Measurements from ENCODE around the gene NAT8L.
A peak's percentile ranks its signal among the peaks of the same experiment; 100 is the strongest.

The NAT8L gene

DNA sequence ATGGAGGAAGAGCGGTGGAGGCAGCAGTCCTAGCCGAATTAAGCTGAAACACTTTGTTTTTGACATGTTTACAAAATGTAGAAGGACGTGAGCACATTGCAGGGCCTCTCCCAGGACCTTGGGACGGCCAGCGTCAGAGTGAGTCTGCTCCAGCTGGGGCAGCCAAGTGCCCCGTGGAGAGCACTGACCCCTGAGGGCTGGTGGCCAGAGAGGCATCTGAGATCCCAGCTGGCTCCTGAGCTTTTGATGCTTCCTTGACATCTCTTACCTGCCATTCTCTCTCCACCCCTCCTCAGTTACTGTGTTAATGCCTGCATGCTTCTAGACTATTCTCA lies 24.7 kb downstream of the NAT8L start:
- no peak for DNase-seq
- Mint-ChIP-seq H3K27ac (no peak overlapping the region), H3K4me1 (ENCODE audit: low read depth) (no peaks in the 10 kb centered on the region), H3K4me3 (no peak overlapping the region), H3K9me3 (peaks cover 2% of the 10 kb centered on the region), H3K27me3 (no peaks in the 10 kb centered on the region), H3K36me3 (ENCODE audit: low read depth) (no peaks in the 10 kb centered on the region)

DNA sequence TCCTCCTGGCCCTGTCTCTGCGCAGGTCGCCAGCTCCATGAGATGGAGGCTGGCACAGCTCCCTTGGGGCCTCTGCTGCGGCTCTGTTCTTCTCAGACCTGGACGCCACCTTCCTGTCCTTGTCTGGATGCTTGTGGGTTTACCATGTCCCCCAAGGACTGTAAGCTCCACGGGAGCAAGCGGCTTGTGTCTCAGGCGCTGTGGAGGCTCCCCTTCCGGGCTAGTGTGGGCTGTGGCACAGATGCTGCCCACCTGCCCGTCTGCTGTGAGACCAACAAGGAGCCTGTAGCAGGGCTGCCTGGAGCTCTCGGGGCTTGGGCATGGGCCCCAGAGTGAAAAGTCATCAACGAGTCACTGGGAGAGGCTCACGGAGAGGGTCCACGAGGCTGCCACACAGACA lies 25.2 kb downstream of the NAT8L start:
- DNase-seq = peak; percentile 8
- Mint-ChIP-seq H3K4me1 (ENCODE audit: low read depth) (no peaks in the 10 kb centered on the region), H3K27ac (no peak overlapping the region), H3K9me3 (peaks cover 2% of the 10 kb centered on the region), H3K27me3 (no peaks in the 10 kb centered on the region), H3K4me3 (no peak overlapping the region), H3K36me3 (ENCODE audit: low read depth) (no peaks in the 10 kb centered on the region)

DNA sequence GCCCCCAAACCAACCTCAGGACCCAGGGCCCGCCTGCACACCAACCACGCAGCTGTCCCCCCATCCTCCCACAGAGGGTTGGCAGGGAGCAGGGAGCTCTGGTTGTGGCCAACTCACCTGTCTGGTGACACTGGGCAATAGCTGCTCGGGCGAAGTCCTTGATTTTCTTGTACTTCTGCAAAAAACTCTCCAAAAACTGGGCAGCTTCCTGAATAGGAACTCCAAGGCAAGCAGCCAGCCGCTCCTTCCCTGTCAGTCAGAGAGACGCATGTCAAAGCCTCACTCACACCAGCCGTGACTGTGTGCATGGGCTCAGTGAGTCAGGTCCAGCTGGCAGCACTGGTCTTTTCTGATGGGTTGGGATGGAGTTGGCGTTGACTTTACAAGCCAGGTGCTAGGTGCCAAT lies 26.4 kb downstream of the NAT8L start:
- no peak for DNase-seq
- H3K9me3 Mint-ChIP-seq = peaks cover 2% of the 10 kb centered on the region
- H3K36me3 Mint-ChIP-seq (ENCODE audit: low read depth) = no peaks in the 10 kb centered on the region
- no peak overlapping the region for H3K27ac Mint-ChIP-seq
- H3K27me3 Mint-ChIP-seq = no peaks in the 10 kb centered on the region
- no peak overlapping the region for H3K4me3 Mint-ChIP-seq
- no peaks in the 10 kb centered on the region for H3K4me1 Mint-ChIP-seq (ENCODE audit: low read depth)

DNA sequence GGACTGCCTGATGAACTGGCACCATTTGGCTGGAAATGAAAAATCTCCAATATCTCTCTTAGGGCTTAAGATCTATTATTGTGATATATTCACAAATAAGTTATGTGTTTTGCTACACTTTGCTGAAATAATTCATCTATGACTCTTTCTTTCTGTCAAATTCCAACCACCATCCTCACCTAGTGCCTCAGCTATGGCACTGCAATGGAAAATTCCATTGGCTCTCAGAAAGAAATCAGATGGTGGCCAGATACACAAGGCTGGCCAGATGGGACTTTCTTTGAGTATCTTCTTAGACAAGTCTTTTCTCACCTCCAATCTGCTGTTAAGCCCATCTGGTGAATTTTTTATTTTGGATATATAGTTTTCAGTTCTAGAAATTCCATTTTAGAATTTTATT lies 28.0 kb downstream of the NAT8L start:
- no peak overlapping the region for H3K4me3 Mint-ChIP-seq
- peaks cover 2% of the 10 kb centered on the region for H3K9me3 Mint-ChIP-seq
- DNase-seq = no peak
- no peaks in the 10 kb centered on the region for H3K27me3 Mint-ChIP-seq
- H3K36me3 Mint-ChIP-seq (ENCODE audit: low read depth) = no peaks in the 10 kb centered on the region
- H3K4me1 Mint-ChIP-seq (ENCODE audit: low read depth) = no peaks in the 10 kb centered on the region
- no peak overlapping the region for H3K27ac Mint-ChIP-seq

DNA sequence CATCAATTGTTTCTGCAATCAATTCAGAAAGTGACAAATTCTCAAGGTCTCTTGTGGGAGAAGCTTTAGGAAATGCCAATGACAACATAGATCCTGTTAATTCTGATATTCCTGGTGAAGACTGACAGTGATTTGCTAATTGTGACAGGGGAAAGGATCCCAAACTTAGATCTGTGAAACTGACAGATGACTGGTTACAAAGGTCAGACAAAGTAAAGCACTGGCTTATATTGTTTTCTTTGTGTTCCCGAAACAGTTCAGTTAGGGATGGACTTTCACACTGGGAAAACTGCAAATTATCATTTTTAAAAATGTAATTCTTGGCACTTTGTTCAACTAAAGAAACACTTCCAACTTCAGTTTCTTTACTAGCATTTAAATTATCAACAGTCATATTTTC lies 30.1 kb downstream of the NAT8L start:
- H3K4me1 Mint-ChIP-seq (ENCODE audit: low read depth) = no peaks in the 10 kb centered on the region
- no peaks in the 10 kb centered on the region for H3K36me3 Mint-ChIP-seq (ENCODE audit: low read depth)
- H3K4me3 Mint-ChIP-seq = no peak overlapping the region
- no peaks in the 10 kb centered on the region for H3K27me3 Mint-ChIP-seq
- no peak for DNase-seq
- H3K9me3 Mint-ChIP-seq = peaks cover 2% of the 10 kb centered on the region
- no peak overlapping the region for H3K27ac Mint-ChIP-seq

DNA sequence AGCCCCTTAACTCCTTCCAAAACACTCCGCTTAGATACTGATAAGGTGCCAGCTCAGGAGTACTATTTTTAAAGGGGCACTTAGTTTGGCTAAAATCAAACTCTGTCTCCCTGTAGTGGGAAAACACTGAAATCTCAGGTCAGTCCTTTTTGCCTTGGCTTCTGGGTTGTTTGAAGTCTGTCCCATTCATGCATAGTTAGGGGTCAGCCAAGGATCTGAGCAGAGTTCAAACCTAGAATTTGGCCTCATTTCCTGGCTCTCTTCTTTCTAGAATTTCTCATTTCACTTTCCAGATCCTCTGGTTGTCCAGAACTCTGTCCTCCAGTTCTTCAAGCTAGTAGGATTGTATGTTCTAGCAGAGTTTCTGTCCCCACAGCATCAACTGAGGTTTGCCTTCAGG lies 31.5 kb downstream of the NAT8L start:
- H3K36me3 Mint-ChIP-seq (ENCODE audit: low read depth) = no peaks in the 10 kb centered on the region
- H3K27me3 Mint-ChIP-seq = no peaks in the 10 kb centered on the region
- no peak overlapping the region for H3K27ac Mint-ChIP-seq
- no peak overlapping the region for H3K4me3 Mint-ChIP-seq
- H3K9me3 Mint-ChIP-seq = peaks cover 2% of the 10 kb centered on the region
- no peak for DNase-seq
- no peaks in the 10 kb centered on the region for H3K4me1 Mint-ChIP-seq (ENCODE audit: low read depth)

DNA sequence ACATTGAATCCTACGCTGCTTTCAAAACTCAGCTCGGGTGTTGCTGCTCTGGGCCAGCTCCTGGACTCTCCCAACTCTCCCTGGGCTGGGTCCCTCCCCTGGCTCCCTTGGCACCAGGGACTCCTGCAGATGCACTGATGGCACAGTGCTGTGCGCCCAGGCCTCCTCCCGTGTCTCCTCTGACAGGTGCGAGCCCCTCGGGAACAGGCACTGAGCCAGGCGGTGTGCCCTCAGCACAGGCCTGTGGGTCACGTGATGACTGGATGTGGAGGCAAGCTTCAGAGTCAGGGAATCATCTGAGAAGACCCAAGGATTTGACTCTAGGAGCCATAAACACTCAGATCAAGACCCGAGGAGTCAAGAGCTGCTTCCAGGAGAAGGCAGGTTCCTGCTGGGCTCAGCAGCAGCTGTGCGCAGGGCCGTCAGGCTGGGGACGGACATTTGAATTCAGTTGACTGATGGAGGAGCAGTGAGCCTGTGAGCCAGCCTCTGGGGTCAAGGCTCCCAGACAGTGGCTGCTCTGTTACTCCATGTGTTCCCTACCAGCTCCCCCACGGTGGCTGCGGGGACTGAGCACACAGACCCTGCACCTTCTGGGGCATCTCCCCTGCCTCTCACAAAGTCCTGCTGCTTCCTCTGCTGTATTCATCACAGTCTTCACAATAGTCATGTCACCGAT lies 33.0 kb downstream of the NAT8L start:
- Mint-ChIP-seq H3K27me3 (peaks cover 3% of the 10 kb centered on the region), H3K27ac (no peak overlapping the region), H3K4me3 (no peak overlapping the region), H3K4me1 (ENCODE audit: low read depth) (no peaks in the 10 kb centered on the region), H3K9me3 (peaks cover 9% of the 10 kb centered on the region), H3K36me3 (ENCODE audit: low read depth) (no peaks in the 10 kb centered on the region)
- DNase-seq = no peak

DNA sequence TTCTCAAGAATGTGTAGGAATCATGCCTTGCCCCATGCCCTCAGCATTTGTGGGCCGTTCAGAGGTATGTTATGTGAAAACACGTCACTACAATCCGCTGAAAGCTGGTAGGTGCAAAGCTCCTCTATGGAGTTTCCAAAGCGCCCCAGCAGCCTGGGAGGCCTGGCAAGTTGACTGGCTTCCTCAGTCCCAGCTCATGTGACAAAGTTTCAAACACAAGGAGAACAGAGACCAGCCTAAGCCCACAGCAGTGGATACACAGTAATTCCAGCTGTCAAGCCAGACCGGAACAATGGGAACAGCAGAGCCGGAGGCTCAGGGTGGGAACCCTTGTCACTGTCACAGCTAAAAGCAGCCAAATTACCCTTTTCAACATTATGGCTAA lies 33.5 kb downstream of the NAT8L start:
- Mint-ChIP-seq H3K36me3 (ENCODE audit: low read depth) (no peaks in the 10 kb centered on the region), H3K9me3 (peaks cover 7% of the 10 kb centered on the region), H3K27me3 (peaks cover 3% of the 10 kb centered on the region), H3K4me3 (no peak overlapping the region), H3K27ac (no peak overlapping the region), H3K4me1 (ENCODE audit: low read depth) (no peaks in the 10 kb centered on the region)
- DNase-seq = no peak

DNA sequence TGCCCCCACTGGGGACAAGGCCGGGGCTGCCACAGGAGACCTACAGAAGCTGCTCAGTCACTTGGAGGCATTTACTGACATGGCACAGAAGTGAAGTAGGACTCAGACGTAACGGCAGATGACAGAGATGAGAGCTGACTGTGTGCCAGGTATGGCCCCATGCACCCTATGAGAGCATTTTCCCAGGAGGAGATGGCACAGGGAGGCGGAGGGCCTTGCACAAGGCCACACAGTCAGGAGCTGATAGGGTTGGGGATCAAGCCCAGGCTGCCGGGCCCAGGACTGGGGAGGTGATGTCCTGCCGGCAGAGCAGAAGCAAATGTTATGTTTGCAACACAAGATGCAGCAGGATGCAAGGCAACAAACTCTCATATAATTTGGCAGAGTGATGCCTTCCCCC lies 34.1 kb downstream of the NAT8L start:
- Mint-ChIP-seq H3K27ac (no peak overlapping the region), H3K9me3 (peaks cover 7% of the 10 kb centered on the region), H3K4me3 (no peak overlapping the region), H3K27me3 (peaks cover 3% of the 10 kb centered on the region), H3K36me3 (ENCODE audit: low read depth) (no peaks in the 10 kb centered on the region), H3K4me1 (ENCODE audit: low read depth) (no peaks in the 10 kb centered on the region)
- no peak for DNase-seq

DNA sequence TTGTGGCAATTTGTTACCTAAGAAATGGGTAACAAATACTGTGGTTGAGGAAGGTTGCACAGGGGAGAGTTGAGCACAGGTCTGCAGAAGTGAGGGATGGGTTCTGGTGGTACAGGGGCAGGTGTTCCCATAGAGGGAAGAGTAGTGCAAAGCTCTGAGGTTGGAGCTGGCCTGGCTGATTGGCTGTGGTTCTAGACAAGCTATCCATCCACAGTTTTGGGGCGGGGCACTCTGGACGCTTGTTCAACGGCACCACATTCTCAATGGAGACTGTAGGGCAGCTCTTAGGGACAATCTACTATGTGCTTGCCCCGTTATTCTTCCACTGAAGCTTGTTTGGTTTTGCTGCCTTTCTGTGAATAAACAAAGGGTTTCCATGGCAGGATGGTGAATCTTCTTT lies 35.4 kb downstream of the NAT8L start:
- no peaks in the 10 kb centered on the region for H3K4me1 Mint-ChIP-seq (ENCODE audit: low read depth)
- peaks cover 7% of the 10 kb centered on the region for H3K9me3 Mint-ChIP-seq
- no peak overlapping the region for H3K27ac Mint-ChIP-seq
- no peaks in the 10 kb centered on the region for H3K36me3 Mint-ChIP-seq (ENCODE audit: low read depth)
- no peak for DNase-seq
- no peak overlapping the region for H3K4me3 Mint-ChIP-seq
- H3K27me3 Mint-ChIP-seq = peaks cover 6% of the 10 kb centered on the region

DNA sequence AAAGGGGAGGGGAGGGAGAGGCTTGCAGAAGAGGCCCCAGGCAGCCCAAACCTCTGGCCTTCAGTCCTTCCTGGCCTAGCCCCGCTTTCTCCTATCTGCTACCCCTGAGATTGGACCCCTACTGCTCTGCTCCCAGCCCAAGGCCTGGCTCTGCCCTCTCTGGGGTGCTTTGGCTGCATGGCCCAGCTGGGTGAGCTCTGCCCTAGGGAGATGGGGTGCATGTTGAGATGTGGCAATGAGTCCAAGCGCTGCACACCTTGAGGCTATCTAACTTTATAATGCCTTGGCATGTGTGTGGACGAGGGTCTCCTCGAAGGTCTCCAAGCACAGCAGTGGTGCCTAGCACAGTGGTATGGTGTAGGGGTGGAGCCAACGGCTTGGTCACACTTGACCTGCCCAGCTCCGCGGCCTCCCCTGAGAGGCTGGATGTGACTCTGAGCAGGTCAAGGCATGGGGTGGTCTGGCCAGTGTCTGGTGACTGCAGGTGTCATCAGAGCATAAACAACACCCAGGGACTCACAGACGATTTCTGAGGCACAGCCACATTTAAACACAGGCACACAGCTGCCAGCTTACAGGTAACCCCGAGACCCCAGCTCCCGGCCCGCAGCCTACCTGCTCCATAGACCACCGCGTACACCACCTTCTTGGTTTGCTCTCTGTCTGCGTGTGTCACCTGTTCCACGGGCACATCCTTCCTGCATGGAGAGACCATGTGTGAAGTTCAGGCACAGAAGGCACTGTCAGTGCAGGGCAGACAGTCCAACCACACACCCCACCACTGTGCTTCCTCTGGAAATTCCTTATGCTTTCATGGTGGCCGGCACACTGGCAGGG lies 36.3 kb downstream of the NAT8L start:
- Mint-ChIP-seq H3K36me3 (ENCODE audit: low read depth) (no peaks in the 10 kb centered on the region), H3K27ac (no peak overlapping the region), H3K4me3 (no peak overlapping the region), H3K4me1 (ENCODE audit: low read depth) (no peaks in the 10 kb centered on the region), H3K9me3 (peaks cover 7% of the 10 kb centered on the region), H3K27me3 (peaks cover 6% of the 10 kb centered on the region)
- DNase-seq = no peak

DNA sequence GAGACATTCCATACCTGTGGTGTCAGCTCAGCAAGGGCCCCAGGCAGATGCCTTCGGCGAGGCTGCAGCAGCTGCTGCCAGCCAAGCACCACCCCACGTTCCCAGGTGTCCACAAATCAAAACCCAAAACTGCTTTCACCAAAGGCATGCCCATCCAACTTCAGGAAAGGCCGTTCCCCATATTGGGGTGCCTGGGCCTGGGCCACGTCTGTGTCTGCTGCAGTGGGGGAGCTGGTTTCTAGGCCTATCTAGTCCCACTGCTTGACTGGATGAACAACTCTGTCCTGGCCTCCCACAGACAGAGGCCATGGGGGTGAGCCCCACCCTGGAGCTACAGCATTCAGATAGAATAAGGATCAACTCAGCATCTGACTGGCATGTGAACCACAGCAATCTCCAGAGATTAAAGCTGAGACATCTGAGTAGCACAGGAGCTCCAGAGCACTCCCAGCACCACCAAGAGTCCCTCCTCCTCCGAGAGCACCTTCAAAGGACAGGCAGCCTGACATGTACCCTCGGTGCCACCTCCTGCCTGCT lies 37.0 kb downstream of the NAT8L start:
- no peak for DNase-seq
- peaks cover 6% of the 10 kb centered on the region for H3K27me3 Mint-ChIP-seq
- no peaks in the 10 kb centered on the region for H3K36me3 Mint-ChIP-seq (ENCODE audit: low read depth)
- H3K27ac Mint-ChIP-seq = no peak overlapping the region
- H3K4me3 Mint-ChIP-seq = no peak overlapping the region
- H3K9me3 Mint-ChIP-seq = peaks cover 7% of the 10 kb centered on the region
- H3K4me1 Mint-ChIP-seq (ENCODE audit: low read depth) = no peaks in the 10 kb centered on the region

DNA sequence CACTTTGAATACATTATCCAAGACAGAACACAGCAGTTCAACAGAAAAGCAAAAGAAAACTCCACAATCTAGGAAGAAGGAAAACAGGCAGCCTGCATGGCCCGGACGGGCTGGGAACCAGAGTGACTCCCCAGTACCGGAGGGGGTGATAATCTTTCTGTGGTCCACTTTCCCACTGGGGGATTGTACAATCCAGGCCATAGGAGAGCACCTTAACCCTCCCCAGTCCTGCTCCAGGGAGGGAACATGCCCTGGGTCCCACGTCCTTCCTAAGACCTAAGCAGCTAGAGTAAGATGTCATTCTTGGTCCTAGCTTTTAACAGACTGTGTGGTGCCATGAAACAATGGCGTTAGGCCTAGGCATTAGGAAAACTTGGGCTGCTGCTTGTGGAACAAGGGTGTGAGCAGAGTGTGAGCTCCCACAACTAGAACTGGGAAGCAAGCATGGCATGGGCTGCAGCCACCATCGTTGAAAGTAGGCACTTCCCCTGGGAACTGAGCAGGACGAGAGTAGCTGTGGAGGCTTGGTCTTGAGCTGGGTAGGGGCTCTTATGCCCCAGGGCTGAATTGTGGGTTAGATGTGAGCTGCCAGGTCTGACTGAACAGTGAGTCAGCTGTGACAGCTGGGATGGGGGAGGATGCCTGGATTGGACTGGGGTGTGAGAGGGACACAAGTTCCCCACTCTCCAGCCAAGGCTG lies 42.4 kb downstream of the NAT8L start:
- Mint-ChIP-seq H3K36me3 (ENCODE audit: low read depth) (peaks cover 3% of the 10 kb centered on the region), H3K4me1 (ENCODE audit: low read depth) (no peaks in the 10 kb centered on the region), H3K27ac (no peak overlapping the region), H3K9me3 (peaks cover 19% of the 10 kb centered on the region), H3K4me3 (no peak overlapping the region), H3K27me3 (peaks cover 6% of the 10 kb centered on the region)
- no peak for DNase-seq

DNA sequence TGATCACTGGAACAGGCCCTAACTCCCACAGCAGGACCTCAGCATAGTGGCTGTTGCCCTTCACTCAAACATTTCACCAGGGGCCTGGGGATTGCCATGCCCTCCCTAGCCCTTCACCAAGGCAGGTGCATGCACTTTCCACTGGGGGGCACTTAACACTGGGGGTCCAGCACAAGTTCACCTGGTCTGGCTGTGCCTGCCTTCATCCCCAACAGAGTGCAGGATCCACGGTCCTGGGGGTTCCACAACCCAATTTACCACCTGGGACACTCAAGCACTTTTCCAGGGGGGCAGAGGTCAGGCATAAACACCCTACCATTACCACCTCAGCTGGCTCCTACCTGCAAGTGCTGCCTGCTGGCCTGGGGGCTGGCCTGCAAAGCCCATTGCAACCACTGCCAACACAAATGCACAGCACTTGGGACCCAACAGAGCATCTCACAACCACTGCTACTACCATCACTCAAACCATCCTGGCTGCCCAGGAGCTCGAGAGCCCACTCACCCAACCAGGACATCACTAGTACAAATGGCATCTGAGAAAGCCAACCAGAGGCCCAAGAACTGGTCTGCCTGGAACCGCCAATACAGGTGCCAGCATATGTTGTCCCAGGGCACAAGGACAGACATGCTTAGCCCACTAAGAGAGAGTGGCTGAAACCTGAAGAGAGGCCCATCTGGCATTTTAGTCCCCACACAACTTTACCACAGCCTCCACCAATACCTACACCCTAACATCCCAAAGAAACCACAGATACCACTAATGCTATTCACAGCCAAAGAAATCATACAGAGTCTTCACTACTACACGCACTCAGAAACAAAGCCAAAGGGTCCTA lies 43.1 kb downstream of the NAT8L start:
- Mint-ChIP-seq H3K4me3 (no peak overlapping the region), H3K36me3 (ENCODE audit: low read depth) (peaks cover 3% of the 10 kb centered on the region), H3K27me3 (peaks cover 3% of the 10 kb centered on the region), H3K27ac (no peak overlapping the region), H3K9me3 (peaks cover 14% of the 10 kb centered on the region), H3K4me1 (ENCODE audit: low read depth) (no peaks in the 10 kb centered on the region)
- DNase-seq = no peak

Measured in activated T-cell treated with anti-CD3 and anti-CD28 coated beads, Interleukin-2, amount 50 U/mL, for 24 hours (primary cell).